Erythroblast (primary cell): ENCODE data around the gene STAT4.

Experiments
- GATA1 ChIP-seq: IDR thresholded peaks from 2 replicates; pipeline ENCODE4 v1.6.1; 2011; ENCODE audit warnings: low read depth, mild to moderate bottlenecking, control low read depth, low read length, moderate library complexity
- POLR2A ChIP-seq: IDR thresholded peaks from 2 replicates; pipeline ENCODE4 v1.6.1; 2011; ENCODE audit warnings: mild to moderate bottlenecking, low read length

GRCh38 chr2:191167766-191168165, 17.0 kb upstream of the STAT4 start:
- TF ChIP-seq POLR2A (no peak), GATA1 (no peak)
